ENCODE data around the gene ZNF48. TPM values are rescaled to one million over a fixed set of nuclear protein-coding genes. Genes with fewer than 3 reads are reported as not detected.

ZNF48 gene
- polyA plus RNA-seq, 1 donor from 2014 or later, result 42.3 TPM

DNA sequence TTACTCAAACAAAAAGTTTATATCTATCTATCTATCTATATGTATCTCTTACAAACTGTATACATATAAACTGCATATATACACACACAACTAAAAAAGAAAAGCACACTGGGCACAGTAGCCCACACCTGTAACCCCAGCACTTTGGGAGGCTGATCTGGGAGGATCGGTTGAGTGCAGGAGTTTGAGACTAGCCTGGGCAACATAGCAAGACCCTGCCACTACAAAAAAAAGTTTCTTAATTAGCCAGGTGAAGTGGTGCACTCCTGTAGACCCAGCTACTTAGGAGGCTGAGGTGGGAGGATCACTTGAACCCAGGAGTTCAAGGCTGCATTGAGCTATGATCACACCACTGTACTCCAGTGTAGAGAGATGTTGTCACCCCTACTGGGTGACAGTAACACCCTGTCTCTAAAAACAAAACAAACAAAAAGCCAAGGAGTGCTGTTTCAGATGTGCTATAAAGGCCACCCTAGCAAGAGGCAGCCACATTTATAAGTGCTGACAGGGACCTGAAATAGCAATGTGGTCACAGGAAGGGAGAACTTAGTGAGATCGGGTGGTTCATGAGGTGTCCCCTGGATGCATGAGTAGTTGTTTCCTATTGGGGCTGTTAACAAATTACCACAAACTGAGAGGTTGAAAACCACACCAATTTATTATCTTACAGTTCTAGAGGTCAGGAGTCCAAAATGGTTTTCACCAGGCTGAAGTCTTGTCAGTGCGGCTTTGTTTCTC is 44.9 kb upstream of the ZNF48 start:
- no peaks in the 10 kb centered on the region for H3K36me3 ChIP-seq (ENCODE audit: insufficient read depth, low read length)

DNA sequence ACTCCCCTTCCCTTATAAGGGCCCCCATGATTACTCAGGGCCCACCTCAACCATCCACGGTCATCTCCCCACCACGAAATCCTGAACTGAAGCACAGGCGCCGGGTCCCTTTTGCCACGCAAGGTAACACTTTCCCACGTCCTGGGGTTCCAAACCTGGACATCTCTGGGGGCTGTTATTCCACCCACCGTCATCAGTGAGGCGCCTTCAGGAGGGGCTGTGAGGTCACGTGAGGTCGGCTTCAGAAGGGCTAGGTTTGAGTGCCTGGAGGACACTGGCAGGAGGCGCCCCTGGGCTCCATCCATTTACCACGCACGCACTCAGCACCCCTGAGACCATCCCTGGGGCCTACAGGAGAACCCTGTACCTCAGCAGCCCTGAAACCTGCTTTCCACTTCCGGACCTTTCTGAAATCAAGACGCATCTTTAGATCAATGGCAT is 44.2 kb upstream of the ZNF48 start:
- H4K20me1 ChIP-seq (ENCODE audit: insufficient read depth), result no peaks in the 10 kb centered on the region
- H3K9me3 ChIP-seq (ENCODE audit: low read length), result no peaks in the 10 kb centered on the region
- peaks cover 17% of the 10 kb centered on the region for H3K79me2 ChIP-seq (replicated peaks; ENCODE audit: insufficient read depth, low read length)
- H3F3A ChIP-seq (ENCODE audit: insufficient read depth, low read length, poor library complexity, severe bottlenecking), result no peaks in the 10 kb centered on the region
- H3K36me3 ChIP-seq (ENCODE audit: insufficient read depth, low read length), result no peaks in the 10 kb centered on the region
- no peaks in the 10 kb centered on the region for H3K9me2 ChIP-seq (ENCODE audit: insufficient read depth, low read length)
- H3K9ac ChIP-seq (ENCODE audit: low read length), result no peak overlapping the region
- H3K4me3 ChIP-seq (ENCODE audit: low read length), result no peak overlapping the region
- H3K27me3 ChIP-seq (ENCODE audit: insufficient read depth, low read depth, low read length), result no peaks in the 10 kb centered on the region
- no peak overlapping the region for H3K4me2 ChIP-seq (ENCODE audit: low read length)
- H3K27ac ChIP-seq (ENCODE audit: low read length), result no peak overlapping the region
- no peak overlapping the region for H2AFZ ChIP-seq (ENCODE audit: low read depth, low read length)
- TF ChIP-seq RAD21 (conservative IDR thresholded peaks at IDR 0.05) (no peak), TAF1 (IDR thresholded peaks at IDR 0.05; ENCODE audit: low read depth) (no peak), POLR2AphosphoS5 (IDR thresholded peaks at IDR 0.05) (no peak), EP300 (conservative IDR thresholded peaks at IDR 0.05; ENCODE audit: poor library complexity, severe bottlenecking) (no peak), MXI1 (conservative IDR thresholded peaks at IDR 0.05; ENCODE audit: poor library complexity, severe bottlenecking) (no peak), EZH2 (IDR thresholded peaks at IDR 0.05; ENCODE audit: borderline replicate concordance, insufficient read depth, low read length, poor library complexity, severe bottlenecking) (no peak)
- TF ChIP-seq, protein P1, sequence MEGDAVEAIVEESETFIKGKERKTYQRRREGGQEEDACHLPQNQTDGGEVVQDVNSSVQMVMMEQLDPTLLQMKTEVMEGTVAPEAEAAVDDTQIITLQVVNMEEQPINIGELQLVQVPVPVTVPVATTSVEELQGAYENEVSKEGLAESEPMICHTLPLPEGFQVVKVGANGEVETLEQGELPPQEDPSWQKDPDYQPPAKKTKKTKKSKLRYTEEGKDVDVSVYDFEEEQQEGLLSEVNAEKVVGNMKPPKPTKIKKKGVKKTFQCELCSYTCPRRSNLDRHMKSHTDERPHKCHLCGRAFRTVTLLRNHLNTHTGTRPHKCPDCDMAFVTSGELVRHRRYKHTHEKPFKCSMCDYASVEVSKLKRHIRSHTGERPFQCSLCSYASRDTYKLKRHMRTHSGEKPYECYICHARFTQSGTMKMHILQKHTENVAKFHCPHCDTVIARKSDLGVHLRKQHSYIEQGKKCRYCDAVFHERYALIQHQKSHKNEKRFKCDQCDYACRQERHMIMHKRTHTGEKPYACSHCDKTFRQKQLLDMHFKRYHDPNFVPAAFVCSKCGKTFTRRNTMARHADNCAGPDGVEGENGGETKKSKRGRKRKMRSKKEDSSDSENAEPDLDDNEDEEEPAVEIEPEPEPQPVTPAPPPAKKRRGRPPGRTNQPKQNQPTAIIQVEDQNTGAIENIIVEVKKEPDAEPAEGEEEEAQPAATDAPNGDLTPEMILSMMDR (IDR thresholded peaks at IDR 0.05; ENCODE audit: poor library complexity, severe bottlenecking), result no peak

More for the DNA sequence above, 44.9 kb upstream of the ZNF48 start:
- no peak overlapping the region for H3K27ac ChIP-seq (ENCODE audit: low read length)
- no peaks in the 10 kb centered on the region for H3K9me3 ChIP-seq (ENCODE audit: low read length)
- no peak for TF ChIP-seq MXI1 (conservative IDR thresholded peaks at IDR 0.05; ENCODE audit: poor library complexity, severe bottlenecking)
- TF ChIP-seq EP300 (conservative IDR thresholded peaks at IDR 0.05; ENCODE audit: poor library complexity, severe bottlenecking), result no peak
- no peak for TF ChIP-seq REST (IDR thresholded peaks at IDR 0.05; ENCODE audit: borderline replicate concordance)
- TF ChIP-seq SMC3 (conservative IDR thresholded peaks at IDR 0.05; ENCODE audit: poor library complexity), result no peak
- no peak for TF ChIP-seq TAF1 (IDR thresholded peaks at IDR 0.05; ENCODE audit: low read depth)
- TF ChIP-seq RAD21 (conservative IDR thresholded peaks at IDR 0.05), result no peak
- TF ChIP-seq, protein P1 (IDR thresholded peaks at IDR 0.05; ENCODE audit: poor library complexity, severe bottlenecking), result no peak
- TF ChIP-seq POLR2AphosphoS5 (IDR thresholded peaks at IDR 0.05), result no peak
- TF ChIP-seq EZH2 (IDR thresholded peaks at IDR 0.05; ENCODE audit: borderline replicate concordance, insufficient read depth, low read length, poor library complexity, severe bottlenecking), result no peak
- no peak overlapping the region for H2AFZ ChIP-seq (ENCODE audit: low read depth, low read length)
- no peaks in the 10 kb centered on the region for H4K20me1 ChIP-seq (ENCODE audit: insufficient read depth)
- peaks cover 17% of the 10 kb centered on the region for H3K79me2 ChIP-seq (replicated peaks; ENCODE audit: insufficient read depth, low read length)
- no peaks in the 10 kb centered on the region for H3K27me3 ChIP-seq (ENCODE audit: insufficient read depth, low read depth, low read length)
- no peak overlapping the region for H3K4me3 ChIP-seq (ENCODE audit: low read length)
- no peak overlapping the region for H3K4me2 ChIP-seq (ENCODE audit: low read length)
- H3F3A ChIP-seq (ENCODE audit: insufficient read depth, low read length, poor library complexity, severe bottlenecking), result no peaks in the 10 kb centered on the region
- H3K9me2 ChIP-seq (ENCODE audit: insufficient read depth, low read length), result no peaks in the 10 kb centered on the region
- no peak overlapping the region for H3K9ac ChIP-seq (ENCODE audit: low read length)
